ENCODE measurements around the gene COPZ1.

COPZ1 gene

DNA sequence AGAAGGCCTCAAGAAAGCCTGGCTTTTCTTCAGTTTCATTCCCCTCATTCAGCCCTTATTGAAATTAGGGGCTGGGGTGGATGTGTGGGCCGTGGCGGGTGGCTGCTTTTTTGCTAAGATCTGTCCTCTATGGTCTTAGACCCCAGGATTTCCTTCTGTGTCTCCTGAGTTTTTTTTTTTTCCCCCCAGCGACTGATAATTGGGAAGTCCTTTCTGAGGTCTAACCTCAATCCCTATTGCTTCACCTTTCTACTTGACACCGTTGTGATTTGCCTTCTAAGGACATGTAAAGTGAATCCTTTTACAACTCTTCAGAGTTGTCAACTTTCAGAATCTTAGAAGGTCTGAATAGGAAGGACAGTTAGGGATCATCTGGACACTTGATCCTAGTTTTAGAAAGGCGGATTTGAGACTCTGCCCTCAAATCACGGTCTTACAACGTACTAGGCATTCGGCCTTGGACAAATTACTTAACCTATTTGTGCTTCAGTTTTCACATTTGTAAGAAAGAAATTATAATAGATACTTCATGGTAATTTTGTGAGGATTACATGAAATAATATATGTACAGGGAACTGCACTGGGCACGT is 34.9 kb downstream of the COPZ1 start:
- DNase-seq, result no peak

DNA sequence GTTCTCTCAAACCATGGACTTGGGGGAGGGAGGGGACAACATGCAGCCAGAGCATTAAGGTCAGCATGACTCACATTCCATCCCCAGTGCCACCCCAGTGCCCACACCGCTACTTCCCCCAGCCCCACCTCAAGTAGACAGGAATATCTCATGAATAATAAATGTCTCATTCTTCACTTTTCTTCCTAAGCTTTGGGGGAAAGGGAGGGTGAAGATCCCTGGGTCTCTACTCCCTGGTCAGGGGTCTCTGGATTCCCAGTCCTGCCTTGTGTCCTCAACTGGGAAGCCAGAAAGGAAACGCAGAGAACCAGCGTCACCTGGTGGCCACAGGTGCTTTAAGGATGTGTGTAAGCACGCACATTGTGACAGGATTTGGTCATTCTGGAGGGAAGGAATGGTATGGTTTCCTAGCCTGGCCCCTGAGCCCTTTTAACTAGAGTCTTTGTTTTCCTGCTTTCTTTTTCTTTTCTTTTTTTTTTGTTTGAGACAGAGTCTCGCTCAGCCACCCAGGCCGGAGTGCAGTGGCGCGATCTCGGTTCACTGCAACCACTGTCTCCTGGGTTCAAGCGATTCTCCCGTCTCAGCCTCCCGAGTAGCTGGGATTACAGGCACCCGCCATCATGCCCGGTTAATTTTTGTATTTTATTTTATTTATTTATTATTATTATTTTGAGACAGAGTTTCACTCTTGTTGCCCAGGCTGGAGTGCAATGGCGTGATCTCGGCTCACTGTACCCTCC is 36.0 kb downstream of the COPZ1 start:
- DNase-seq, result peak; percentile 38

DNA sequence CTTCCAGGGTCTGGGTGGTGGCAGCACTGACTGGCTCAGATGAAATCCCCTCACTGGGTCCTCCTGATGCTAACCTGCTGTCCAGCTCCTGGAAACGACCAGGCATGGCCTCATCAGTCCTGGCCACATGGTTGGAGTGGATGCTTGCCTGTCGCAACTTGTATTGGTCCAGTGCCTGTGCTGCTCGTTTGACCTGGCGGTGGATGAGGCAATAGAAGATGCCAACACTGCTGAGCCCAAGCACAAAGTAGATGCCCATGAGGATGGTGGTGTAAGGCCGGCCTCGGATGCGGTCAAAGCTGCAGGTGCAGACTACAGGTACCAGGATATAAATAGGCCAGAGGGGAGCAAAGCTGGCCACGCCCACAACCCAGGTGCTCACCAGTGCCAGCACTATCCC is 38.1 kb downstream of the COPZ1 start:
- DNase-seq, result no peak

GRCh38 chr12:54363618-54364017 is 38.7 kb downstream of the COPZ1 start:
- DNase-seq, result no peak

DNA sequence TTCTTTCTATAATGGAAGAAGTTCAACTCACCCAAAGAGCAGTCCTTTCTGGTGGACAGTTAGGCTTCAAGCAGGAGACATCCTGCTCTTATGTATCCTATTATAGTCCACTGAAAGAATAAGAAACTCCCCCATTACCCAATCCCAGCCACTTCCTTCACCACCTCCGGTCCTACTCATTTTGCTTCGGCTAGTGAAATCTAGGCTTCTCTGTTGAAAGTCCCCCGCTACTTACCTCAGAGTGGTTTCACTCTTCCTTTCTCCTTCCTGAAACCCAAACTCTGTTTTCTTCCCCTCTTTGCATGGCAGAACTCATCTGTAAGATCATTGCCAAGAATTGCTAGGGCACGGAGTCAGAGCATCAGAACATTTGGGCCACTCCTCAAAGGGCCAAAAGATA is 39.5 kb downstream of the COPZ1 start, which contains the start of gene GPR84:
TSS of gene GPR84 (minus strand) at position 74 of the 400 bp plus-strand sequence. CDS start 635 bp downstream, outside the sequence.
- DNase-seq, result no peak

DNA sequence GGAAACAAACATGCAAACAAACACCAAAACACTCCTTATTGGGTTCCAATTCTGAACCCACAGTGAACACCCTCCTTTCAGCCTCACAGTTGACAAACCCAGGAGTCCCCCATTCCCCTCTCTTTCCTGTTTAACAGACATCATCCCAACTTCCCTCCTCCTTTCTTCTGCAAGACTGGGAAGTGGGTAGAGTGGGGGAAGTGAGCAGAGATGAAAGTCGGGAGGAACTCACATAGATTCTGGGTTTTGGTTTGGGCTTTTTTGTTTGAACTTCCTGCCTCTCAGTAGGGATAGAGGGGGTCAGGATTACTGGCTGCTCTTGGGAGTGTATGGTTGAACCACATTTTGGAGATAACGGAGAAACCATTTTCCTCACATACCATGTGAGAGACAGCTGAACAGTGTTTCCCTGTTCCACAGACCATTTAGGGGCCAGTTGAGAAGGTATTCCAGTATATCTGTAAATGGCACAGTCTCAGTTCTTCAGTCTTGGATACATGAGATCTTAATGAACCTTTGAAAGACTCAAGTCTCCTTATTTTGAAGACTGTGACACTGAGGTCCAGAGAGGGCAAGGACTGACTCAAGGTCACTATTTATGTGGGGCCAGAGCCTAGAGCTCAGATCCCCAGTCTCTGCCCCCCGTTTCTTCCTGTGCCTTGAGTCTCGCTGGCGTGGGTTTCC is 43.2 kb downstream of the COPZ1 start:
- DNase-seq, result no peak

DNA sequence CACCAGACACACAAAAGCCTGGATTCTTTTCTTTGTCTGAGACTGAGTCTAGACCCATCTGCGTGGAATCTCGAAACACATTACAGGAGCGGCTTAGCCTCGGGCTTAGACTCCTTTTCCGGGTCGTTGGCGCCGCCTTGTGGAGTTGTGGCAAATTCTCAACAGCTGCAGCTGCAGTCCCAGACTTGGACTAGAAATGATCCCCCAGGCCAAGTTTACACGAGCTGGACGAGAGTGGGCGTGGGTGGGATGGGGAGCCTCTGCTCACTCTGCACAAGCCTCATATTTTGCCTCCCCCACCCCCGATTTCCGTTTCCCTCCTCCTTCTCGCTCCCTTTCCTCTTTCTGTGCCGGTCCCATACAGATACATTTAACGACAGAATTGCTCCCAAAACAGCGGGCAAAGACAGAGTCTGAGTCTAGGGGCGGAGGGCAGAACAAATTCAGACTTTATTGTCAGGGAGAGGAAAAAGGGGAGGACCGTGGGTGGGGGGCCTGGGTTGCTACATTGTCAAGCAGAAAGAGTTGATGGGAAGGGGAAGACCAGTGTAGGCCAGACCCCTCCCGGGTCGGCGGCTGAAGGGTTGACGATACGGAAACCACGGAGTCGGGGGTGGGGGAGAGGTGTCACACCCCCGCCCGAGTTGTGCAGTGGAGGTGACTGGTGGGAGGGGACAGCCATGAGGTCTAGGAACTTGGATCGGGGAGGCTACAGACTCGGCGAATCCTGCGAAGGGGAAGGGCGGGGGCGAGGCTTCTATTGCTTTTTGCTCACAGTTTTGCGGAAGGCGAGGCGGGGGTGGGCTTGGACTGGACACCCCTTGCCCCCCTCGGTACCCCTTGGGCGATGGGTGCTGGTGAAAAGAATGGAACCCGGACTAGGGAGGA is 44.0 kb downstream of the COPZ1 start:
- DNase-seq, result peak; percentile 79

GRCh38 chr12:54369597-54370131 is 44.7 kb downstream of the COPZ1 start:
- no peak for DNase-seq

DNA sequence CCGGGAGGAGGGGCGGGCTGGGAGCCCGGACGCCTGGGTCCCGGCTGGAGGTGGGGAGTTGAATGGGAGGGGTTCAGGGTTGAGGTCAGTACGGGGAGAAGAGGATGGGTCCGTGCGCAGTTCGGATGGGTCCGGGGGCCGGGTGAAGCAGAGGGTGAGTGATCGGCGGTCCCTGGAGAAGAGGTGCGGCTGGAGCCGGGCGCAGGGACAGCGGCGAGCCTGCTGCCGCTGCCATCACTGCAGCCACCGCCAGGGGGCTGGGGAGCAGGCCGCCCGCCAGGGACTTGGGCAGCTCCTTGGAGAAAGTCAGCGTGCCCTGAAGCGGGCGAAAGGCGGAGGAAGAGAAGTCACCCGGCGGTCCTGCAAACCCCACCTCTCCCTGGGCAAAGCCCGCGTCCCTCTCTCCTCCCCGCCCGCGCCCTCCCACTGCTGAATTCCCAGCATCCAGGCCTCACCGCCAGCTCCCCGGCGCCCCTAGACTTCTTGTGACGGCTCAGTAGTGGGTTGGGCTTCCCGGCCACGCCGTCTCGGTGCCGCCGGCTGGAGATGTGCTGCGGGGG is 45.3 kb downstream of the COPZ1 start:
- DNase-seq, result no peak

GRCh38 chr12:54371328-54372112 is 46.6 kb downstream of the COPZ1 start:
- DNase-seq, result no peak

DNA sequence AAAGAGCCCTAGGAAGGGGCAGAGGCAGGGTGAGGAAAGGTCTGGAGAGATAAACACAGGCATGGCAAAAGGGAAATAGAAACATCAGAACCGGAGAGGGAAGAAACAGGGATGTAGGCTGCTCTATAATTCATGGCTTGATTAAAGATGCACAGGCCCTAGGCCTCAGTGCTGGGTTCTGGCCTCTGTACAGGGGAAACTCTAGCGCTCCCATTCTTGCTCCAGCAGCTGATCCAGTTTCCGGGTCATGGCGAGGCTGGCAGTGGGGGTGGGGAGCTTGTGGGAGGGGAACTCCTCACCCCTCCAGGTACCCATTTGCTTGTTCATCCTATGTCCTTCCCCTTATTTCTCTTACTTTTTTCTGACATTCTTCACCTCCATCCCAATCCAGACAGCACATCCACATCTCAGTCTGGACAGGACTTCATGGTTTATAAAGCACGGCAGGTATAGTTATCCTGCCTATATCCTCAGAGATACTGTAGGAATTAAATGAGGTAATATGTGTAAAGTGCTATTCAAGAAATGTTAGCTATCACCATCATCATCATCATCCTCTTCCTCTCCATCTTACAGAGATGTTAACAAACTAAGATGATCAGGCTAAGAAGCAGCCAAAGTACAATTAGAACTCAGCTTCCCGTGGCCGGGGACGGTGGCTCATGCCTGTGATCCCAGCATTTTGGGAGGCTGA is 47.3 kb downstream of the COPZ1 start:
- DNase-seq, result no peak

- no peak for DNase-seq
These were observed 49.0 kb downstream of the COPZ1 start for GRCh38 chr12:54373649-54374561.

DNA sequence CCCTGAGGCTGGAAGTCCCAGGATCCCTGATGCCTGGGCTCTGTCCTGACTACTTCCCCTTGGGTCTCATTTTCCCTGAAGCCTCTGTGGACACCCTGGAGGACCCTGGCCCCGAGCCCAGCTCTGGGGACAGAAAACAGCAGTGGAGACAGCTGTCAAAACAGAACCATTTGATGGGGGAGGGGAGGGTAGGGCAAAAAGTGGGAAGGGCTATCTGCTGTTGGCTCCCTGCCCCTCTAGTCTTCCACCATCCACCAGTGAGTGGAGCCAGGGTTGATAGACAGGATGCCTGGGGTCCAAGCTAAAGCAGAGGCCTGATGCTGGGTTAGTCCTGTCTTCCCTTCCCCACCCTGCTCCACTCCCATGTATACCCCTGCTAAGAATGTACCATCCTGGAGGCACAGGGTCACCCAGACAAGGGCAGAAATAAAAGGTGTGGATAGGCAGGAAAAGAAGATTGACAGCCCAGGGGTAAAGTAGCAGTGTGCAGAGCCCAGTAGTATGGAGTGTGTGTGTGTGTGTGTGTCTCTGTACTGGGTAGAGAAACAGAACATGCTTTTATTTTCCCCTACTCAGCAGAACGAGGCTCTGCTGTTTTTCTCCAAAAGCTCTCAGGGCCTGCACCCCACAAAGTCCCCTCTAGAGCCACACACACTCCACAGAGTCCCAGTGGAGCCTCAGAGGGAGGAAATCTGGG is 49.8 kb downstream of the COPZ1 start:
- no peak for DNase-seq

- DNase-seq, result no peak
These were observed 50.3 kb downstream of the COPZ1 start for GRCh38 chr12:54375259-54375579.

DNA sequence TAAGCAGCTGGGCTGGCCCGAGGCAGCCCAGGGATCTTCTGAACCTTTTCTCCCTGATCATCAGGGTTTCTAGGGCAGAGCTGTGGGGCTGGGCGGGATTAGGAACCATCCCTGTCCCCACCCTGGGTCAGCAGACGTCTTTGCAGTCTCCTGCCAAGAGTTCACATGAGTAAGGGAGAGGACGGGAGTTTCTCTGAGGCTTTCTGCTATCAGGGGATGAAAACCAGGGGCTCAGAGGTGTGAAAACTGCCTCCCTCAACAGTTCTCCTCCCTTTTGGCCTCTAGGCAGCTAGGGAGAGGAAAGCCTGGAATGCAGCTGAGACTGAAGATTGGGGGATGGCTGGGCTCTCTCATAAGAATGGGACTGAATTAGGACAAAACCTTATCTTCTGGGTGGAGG is 51.7 kb downstream of the COPZ1 start:
- no peak for DNase-seq

GRCh38 chr12:54377007-54377406 is 52.1 kb downstream of the COPZ1 start:
- no peak for DNase-seq

DNA sequence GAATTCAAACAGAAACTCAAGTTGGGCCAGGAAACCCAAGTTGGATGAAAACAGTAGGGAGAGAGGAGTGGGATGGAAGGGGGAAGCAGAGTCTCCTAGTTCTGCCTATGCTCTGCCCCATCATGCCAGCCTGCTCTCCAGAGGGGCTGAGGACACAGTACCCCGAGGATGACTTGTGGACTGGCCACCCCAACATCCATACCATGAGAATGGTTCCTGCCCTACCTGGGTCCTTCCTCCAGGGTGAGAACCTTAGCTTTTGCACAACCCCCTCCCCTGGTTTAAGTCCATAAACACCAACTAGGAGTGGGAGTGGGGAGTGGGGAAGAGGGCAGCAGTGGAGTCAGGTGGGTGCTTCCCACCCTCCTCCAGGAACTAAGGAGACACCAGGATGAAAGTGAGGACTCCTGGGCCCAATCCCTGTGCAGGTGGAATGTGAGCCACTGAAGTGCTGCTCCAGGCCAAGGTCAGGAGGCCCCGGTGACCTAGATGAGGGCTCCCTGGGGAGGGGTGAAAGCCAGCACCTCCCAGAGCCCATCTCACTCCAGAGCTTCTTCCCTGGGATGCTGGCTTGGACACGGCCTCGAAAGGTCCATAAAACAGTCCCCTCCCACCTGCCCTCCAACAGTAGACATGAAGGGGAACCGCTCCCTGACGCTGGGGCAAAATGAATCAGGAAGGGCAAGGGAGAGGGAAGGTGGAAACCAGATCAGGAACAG is 53.0 kb downstream of the COPZ1 start:
- DNase-seq, result no peak

DNA sequence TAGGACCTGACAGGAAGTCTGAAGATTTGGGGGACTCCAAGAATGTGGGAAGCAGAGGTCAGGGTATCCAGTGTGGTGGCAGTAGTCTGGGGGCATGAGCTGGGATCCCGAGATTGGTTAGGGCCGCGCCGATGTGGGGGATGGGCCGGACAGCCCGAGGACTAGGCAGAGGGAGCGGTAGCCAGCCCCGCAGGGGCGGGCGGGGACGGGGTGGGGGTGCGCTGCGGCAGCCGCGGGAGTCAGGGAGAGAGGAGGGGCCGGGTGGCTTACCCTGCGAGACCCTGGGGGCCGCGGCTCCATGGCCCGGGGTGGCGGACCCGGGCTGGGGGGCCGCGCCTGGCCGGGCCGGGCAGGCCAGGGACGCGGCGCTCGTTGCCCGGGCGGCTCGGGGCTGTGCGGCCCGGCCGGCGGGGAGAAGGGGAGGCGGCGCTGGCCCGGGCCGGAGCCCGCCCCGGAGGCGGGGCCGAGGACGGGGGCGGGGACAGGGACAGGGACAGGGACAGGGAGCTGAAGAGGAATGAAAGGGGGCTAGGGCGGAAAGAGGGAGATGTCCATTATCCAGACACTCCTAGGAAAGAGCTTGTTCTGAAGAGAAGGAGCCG is 54.0 kb downstream of the COPZ1 start:
- DNase-seq, result no peak
